ENCODE data around the gene FAM131B.

FAM131B gene

DNA sequence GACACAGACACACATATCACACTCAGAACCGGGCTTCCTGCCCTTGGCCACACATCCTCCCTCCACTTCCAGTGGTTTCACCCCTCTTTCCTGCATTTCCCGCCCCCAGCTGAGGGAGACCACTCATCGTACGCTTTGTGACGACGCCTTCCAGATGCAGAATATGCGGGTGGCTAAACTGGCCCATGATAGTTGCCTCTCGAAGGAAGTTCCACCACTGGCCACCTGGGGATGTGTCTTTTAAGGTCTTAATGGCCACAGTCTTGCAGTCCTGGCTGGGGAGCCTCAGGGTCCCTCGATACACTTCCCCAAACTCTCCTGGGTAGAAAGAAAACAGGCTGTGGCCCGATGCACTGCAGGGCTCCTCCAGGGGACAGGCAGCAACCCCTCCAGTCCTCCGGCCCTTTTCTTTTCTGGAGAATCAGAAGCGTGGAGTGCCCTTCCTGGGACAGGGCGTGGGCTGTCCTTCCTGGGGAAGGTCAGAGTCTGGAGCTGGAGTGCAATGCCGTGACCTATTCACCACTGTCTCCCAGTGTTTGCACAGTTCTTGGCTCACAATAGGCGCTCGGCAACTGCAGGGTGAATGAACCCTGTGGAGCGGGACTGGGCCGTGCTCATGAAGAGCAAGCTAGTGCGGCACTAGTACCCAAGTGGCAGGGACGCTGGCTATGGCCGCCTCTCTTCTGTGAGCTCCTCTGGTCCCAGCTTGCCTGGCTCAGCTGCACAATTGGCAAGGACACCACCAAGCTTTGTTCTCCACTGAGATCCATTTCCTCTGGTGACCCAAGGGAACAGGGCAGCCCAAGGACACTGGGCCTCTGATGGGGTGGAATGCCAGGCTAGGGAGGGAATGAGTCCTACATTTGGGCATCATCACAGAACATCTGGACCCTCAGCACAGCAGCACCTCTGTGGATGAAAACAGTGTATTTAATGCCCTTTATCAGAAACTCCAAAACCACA is 33.0 kb upstream of the FAM131B start:
- H3K27me3 ChIP-seq (ENCODE audit: insufficient read depth, low read length) = no peaks in the 10 kb centered on the region
- H3F3A ChIP-seq (ENCODE audit: insufficient read depth, low read length) = no peaks in the 10 kb centered on the region
- no peak for TF ChIP-seq EZH2 (IDR thresholded peaks at IDR 0.05; ENCODE audit: borderline replicate concordance, low read length)
- TF ChIP-seq, protein P1, sequence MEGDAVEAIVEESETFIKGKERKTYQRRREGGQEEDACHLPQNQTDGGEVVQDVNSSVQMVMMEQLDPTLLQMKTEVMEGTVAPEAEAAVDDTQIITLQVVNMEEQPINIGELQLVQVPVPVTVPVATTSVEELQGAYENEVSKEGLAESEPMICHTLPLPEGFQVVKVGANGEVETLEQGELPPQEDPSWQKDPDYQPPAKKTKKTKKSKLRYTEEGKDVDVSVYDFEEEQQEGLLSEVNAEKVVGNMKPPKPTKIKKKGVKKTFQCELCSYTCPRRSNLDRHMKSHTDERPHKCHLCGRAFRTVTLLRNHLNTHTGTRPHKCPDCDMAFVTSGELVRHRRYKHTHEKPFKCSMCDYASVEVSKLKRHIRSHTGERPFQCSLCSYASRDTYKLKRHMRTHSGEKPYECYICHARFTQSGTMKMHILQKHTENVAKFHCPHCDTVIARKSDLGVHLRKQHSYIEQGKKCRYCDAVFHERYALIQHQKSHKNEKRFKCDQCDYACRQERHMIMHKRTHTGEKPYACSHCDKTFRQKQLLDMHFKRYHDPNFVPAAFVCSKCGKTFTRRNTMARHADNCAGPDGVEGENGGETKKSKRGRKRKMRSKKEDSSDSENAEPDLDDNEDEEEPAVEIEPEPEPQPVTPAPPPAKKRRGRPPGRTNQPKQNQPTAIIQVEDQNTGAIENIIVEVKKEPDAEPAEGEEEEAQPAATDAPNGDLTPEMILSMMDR (IDR thresholded peaks at IDR 0.05; ENCODE audit: low read length) = no peak
- no peaks in the 10 kb centered on the region for H3K4me1 ChIP-seq (ENCODE audit: insufficient read depth, low read length, severe bottlenecking)
- H4K20me1 ChIP-seq (ENCODE audit: insufficient read depth, low read length) = no peaks in the 10 kb centered on the region
- no peaks in the 10 kb centered on the region for H3K9me3 ChIP-seq (ENCODE audit: low read length)
- no peak overlapping the region for H3K4me3 ChIP-seq (ENCODE audit: low read depth, low read length, poor library complexity, severe bottlenecking)
- no peak overlapping the region for H2AFZ ChIP-seq (ENCODE audit: low read length)
- H3K4me2 ChIP-seq (ENCODE audit: low read length) = no peak overlapping the region
- no peaks in the 10 kb centered on the region for H3K9me2 ChIP-seq (ENCODE audit: low read depth, low read length)
- no peak overlapping the region for H3K27ac ChIP-seq (ENCODE audit: low read depth, low read length, poor library complexity, severe bottlenecking)
- H3K79me2 ChIP-seq (ENCODE audit: insufficient read depth, low read length) = no peaks in the 10 kb centered on the region
- no peaks in the 10 kb centered on the region for H3K36me3 ChIP-seq (ENCODE audit: insufficient read depth, low read length)
- H3K9ac ChIP-seq (ENCODE audit: low read length) = no peak overlapping the region

DNA sequence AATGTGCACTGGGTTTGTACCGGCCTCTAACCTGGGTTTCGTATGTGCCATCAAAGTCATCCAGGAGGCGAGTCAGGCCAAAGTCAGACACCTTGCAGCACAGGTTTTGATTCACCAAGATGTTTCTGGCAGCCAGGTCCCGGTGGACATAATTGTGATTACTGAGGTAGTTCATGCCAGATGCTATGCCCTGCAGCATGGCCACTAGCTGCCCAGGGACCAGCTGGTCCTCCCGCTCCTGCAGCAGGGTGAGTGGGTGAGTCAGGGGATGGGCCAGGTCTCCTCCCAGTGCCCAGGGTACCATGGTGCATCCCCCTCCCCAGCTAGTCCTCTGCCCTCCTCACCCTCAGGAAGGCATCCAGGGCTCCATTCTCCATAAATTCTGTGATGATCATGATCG is 32.3 kb upstream of the FAM131B start:
- no peaks in the 10 kb centered on the region for H3K79me2 ChIP-seq (ENCODE audit: insufficient read depth, low read length)
- no peaks in the 10 kb centered on the region for H3F3A ChIP-seq (ENCODE audit: insufficient read depth, low read length)
- no peak overlapping the region for H3K27ac ChIP-seq (ENCODE audit: low read depth, low read length, poor library complexity, severe bottlenecking)
- no peaks in the 10 kb centered on the region for H3K27me3 ChIP-seq (ENCODE audit: insufficient read depth, low read length)
- no peaks in the 10 kb centered on the region for H3K9me3 ChIP-seq (ENCODE audit: low read length)
- no peaks in the 10 kb centered on the region for H3K36me3 ChIP-seq (ENCODE audit: insufficient read depth, low read length)
- H3K4me3 ChIP-seq (ENCODE audit: low read depth, low read length, poor library complexity, severe bottlenecking) = no peak overlapping the region
- no peaks in the 10 kb centered on the region for H3K9me2 ChIP-seq (ENCODE audit: low read depth, low read length)
- no peak overlapping the region for H3K9ac ChIP-seq (ENCODE audit: low read length)
- no peak overlapping the region for H2AFZ ChIP-seq (ENCODE audit: low read length)
- no peaks in the 10 kb centered on the region for H3K4me1 ChIP-seq (ENCODE audit: insufficient read depth, low read length, severe bottlenecking)
- no peaks in the 10 kb centered on the region for H4K20me1 ChIP-seq (ENCODE audit: insufficient read depth, low read length)
- TF ChIP-seq EZH2 (IDR thresholded peaks at IDR 0.05; ENCODE audit: borderline replicate concordance, low read length) = no peak
- TF ChIP-seq, protein P1 (IDR thresholded peaks at IDR 0.05; ENCODE audit: low read length) = no peak
- H3K4me2 ChIP-seq (ENCODE audit: low read length) = no peak overlapping the region

DNA sequence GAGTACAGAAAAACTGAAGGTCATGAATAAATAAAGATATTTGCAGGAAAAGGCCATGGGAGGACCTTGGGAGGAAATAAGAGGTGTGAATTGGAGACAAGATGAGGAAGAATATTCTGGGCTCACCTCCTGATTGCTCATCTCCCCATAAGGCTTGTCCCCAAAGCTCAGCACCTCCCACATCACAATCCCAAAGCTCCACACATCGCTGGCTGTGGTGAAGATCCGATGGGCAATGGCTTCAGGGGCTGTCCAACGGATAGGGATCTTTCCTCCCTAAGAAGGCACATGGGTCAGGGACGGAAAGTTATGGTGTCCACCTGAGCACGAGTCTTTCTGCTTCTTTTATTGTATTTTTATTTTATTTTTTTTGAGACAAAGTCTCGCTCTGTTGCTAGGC is 31.6 kb upstream of the FAM131B start:
- Histone ChIP-seq H3K9ac (ENCODE audit: low read length) (no peak overlapping the region), H4K20me1 (ENCODE audit: insufficient read depth, low read length) (no peaks in the 10 kb centered on the region), H3K4me1 (ENCODE audit: insufficient read depth, low read length, severe bottlenecking) (no peaks in the 10 kb centered on the region), H3K27ac (ENCODE audit: low read depth, low read length, poor library complexity, severe bottlenecking) (no peak overlapping the region), H3K36me3 (ENCODE audit: insufficient read depth, low read length) (no peaks in the 10 kb centered on the region), H3K4me2 (ENCODE audit: low read length) (no peak overlapping the region), H3F3A (ENCODE audit: insufficient read depth, low read length) (no peaks in the 10 kb centered on the region), H3K79me2 (ENCODE audit: insufficient read depth, low read length) (no peaks in the 10 kb centered on the region), H3K9me2 (ENCODE audit: low read depth, low read length) (no peaks in the 10 kb centered on the region), H3K27me3 (ENCODE audit: insufficient read depth, low read length) (no peaks in the 10 kb centered on the region), H3K4me3 (ENCODE audit: low read depth, low read length, poor library complexity, severe bottlenecking) (no peak overlapping the region), H2AFZ (ENCODE audit: low read length) (no peak overlapping the region), H3K9me3 (ENCODE audit: low read length) (no peaks in the 10 kb centered on the region)
- TF ChIP-seq, protein P1 (IDR thresholded peaks at IDR 0.05; ENCODE audit: low read length) = no peak
- no peak for TF ChIP-seq EZH2 (IDR thresholded peaks at IDR 0.05; ENCODE audit: borderline replicate concordance, low read length)

Data from OCI-LY1 (cell line).